Hematopoietic multipotent progenitor cell (in vitro differentiated cells): Measurements from ENCODE around the gene MLST8. TPM values are rescaled to one million over a fixed set of nuclear protein-coding genes. Genes with fewer than 3 reads are reported as not detected.

Source experiments
- DNase-seq, 3 donors: peaks; one replicate each; pipeline ENCODE4 v3.0.0-alpha.2; 2011 to 2015; ENCODE audit warnings: low read depth in 2 of 3, low spot score in 2 of 3
- total RNA-seq: library from RNA; depleted of rRNA; stranded (reverse); fragments of >200 nt; gene quantifications from one replicate; pipeline ENCODE4 v1.2.3, GENCODE V29; 2012

MLST8 gene
- total RNA-seq, 1 donor: 87.5 TPM

- no peak for DNase-seq
Observed at GRCh38 chr16:2206780-2207433, 1.7 kb downstream of the MLST8 start.

GRCh38 chr16:2207872-2208271 lies 2.6 kb downstream of the MLST8 start:
- no peak for DNase-seq

GRCh38 chr16:2208308-2208707 lies 3.1 kb downstream of the MLST8 start:
- no peak for DNase-seq

GRCh38 chr16:2208772-2209171 lies 3.5 kb downstream of the MLST8 start:
- no peak for DNase-seq

GRCh38 chr16:2209258-2210008 lies 4.2 kb downstream of the MLST8 start:
- no peak for DNase-seq

GRCh38 chr16:2210009-2210332 lies 4.7 kb downstream of the MLST8 start:
- no peak for DNase-seq

GRCh38 chr16:2210386-2211365 lies 5.4 kb downstream of the MLST8 start, which contains the start of gene BRICD5:
Gene BRICD5, minus strand, starts transcription at chr16:2210863. Its CDS starts 30 bp downstream, at chr16:2210833.
- DNase-seq: no peak

- no peak for DNase-seq
Observed at GRCh38 chr16:2211923-2212347, 6.7 kb downstream of the MLST8 start.

GRCh38 chr16:2212362-2213324 lies 7.4 kb downstream of the MLST8 start:
- DNase-seq: no peak

- peak in 1 of 3 donors; percentile 42 for DNase-seq
Observed at GRCh38 chr16:2213817-2214718, 8.8 kb downstream of the MLST8 start.

- no peak for DNase-seq
Observed at GRCh38 chr16:2214719-2214968, 9.4 kb downstream of the MLST8 start, which contains the start of gene PGP. Gene PGP, minus strand, starts transcription at chr16:2214840. Its CDS starts 63 bp downstream, at chr16:2214777.

- no peak for DNase-seq
Observed at GRCh38 chr16:2216330-2216729, 11.1 kb downstream of the MLST8 start.

- peak; percentile 95 to 100 (median 99) for DNase-seq
Observed at GRCh38 chr16:2223221-2223941, 18.1 kb downstream of the MLST8 start, which contains the start of gene E4F1. Gene E4F1, plus strand, starts transcription at chr16:2223591. Its CDS starts 23 bp downstream, at chr16:2223614.

- DNase-seq: peak in 2 of 3 donors; percentile 28 to 29
Observed at GRCh38 chr16:2223942-2224486, 18.8 kb downstream of the MLST8 start.

GRCh38 chr16:2226245-2226793 lies 21.1 kb downstream of the MLST8 start:
- no peak for DNase-seq

- DNase-seq: no peak
Observed at GRCh38 chr16:2226918-2227317, 21.7 kb downstream of the MLST8 start.

- DNase-seq: no peak
Observed at GRCh38 chr16:2228161-2228824, 23.0 kb downstream of the MLST8 start.
